Measurements from ENCODE around the gene DUT.

DUT gene

DNA sequence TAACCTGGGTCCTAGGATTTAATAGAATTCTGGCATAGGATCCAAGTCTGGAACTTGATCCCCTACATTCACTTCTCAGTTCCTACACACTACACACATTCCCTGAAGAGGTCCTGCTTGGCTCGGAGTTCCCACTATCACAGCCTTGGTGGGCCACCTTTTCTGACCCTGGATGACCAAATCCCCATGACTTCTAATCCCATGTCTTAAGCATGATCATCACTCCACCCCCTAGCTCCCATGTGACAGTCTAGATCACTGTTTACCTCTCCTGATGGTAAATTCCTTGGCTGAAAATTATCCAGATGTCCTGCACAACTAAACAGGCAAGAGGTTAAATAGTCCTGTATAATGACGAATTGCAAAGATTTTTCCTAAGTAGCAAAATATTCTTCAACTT lies 40.3 kb downstream of the DUT start:
- no peak for DNase-seq (ENCODE audit: low spot score)

DNA sequence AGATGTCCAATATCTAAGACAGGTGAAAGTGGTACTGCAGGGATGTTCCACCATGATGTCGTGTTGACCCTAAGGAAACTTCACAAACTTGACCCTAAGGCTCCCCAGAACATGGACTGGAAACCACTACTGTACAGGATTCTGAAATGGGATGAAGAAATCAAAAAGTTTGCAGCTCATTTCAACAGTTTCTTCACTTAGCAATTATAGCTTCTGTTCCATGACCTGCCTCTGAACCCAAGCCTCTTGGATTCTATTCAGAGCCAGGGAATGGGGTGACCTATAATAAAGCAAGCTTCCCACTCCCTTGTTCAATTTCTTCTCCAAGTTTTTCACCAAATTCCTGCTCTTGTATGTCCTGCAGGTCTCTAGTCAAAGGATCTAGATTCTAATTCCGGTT lies 40.7 kb downstream of the DUT start:
- DNase-seq (ENCODE audit: low spot score), result no peak

DNA sequence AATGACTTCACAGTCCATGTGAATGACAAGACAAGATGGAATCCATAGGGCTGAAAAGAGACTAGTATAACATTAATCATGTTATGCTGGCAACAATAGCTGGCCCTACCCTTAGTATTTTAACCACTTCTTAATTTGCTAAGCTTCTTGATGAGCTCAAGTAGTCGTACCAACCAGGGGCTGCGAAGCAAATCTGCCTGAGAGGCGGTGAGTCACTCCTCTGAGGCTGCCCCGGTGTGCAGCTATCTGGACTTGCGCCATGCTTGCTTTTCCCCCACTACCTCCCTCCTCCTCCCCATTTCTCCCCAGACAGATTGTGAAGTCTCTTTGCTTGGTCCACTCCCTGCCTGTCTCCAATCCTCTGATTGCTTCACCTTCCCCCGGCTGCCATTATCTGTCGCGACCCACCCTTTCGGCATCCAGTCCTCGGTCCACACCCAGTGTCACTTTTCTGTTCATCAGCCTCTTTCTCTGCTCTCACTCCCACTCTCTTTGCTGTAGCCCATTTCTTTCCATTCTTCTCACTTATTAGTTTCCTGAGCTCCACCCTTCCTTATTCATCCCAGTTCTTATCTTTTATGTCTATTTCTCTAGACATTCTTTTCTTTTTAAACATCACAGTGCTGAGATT lies 42.7 kb downstream of the DUT start:
- no peak for DNase-seq (ENCODE audit: low spot score)

DNA sequence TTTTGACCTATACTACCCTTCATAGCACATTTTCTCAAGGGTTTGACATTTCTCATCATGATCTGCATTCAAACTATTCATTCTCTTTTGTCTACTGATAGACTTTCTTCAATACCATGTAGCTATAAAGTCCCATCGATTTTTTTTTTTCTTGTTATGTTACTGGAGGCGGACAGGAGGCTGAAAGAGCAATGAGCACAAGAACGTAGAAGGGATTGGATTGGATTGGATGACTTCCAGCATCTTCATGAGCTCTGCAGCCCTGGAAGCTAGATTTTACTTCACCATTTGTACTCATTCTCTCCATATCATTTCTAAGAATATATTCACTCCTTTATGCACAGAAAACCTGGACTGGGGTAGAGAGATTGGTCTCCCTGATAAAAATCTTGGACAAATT lies 43.2 kb downstream of the DUT start:
- no peak for DNase-seq (ENCODE audit: low spot score)

DNA sequence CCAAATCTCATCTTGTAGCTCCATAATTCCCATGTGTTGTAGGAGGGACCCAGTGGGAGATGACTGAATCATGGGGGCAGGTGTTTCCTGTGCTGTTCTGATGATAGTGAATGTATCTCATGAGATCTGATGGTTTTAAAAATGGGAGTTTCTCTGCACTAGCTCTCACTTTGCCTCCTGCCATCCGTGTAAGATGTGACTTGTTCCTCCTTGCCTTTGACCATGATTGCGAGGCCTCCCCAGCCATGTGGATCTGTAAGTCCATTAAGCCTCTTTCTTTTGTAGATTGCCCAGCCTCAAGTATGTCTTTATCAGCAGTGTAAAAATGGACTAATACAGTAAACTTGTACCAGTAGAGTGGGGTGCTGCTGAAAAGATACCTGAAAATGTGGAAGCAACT lies 44.5 kb downstream of the DUT start:
- DNase-seq (ENCODE audit: low spot score), result no peak

GRCh38 chr15:48380198-48380597 lies 49.0 kb downstream of the DUT start:
- no peak for DNase-seq (ENCODE audit: low spot score)

- no peak for DNase-seq (ENCODE audit: low spot score)
These were observed 50.6 kb downstream of the DUT start for GRCh38 chr15:48381861-48382260.

DNA sequence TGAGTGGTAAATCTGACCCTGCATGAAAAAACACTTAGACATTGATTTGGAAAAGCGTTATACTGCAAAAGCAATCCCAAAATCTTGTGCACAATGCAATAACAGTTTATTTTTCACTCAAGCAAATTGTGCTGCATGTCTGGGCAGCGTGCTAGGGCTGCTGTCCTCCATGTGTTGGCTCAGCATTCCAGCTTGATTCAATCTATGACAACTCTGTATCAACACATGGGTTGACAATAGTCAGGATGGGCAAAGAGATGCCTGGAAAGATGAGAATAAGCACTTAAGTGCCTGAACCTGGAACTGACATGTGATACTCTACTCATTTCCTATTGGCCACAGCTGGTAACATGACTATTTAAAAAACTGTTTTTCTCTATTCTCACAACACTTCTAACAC lies 51.8 kb downstream of the DUT start:
- no peak for DNase-seq (ENCODE audit: low spot score)

- no peak for DNase-seq (ENCODE audit: low spot score)
These were observed 53.4 kb downstream of the DUT start for GRCh38 chr15:48384616-48385015.

DNA sequence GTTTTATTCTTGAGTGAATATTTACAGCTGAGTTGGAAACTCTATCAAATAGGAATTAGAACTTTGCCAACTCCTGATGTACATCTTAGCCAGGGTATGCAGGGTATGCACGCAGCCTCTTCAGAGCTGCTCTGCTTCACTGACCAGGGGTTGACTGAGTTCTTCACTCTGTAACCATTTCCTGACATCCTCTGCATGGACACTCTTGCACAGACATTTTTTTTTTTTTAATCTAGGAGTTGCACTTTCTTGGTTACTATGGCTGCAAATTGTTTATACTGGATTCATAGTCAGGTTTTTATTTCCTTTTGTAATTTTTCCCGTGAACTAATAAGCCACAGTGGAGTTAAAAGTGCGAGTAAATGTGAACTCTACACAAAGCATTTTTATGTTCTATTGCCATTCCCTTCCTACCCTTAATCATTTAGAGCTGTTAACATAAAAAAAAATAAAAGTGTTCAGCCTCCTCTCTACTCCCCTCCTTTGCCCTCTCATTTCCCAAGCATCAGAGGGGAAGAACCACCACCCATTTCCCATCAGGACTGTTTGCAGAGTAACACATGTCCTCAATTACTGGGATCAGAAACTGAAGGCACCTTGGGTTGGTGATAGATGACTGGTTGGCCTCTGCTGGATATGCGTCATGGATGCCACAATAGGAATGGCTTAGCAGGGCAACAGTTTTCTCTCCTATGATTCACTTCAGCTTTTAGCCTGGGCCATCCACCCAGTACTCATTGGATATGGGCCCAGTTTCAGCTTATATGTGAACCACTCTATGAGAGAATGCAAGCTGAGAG lies 54.0 kb downstream of the DUT start:
- DNase-seq (ENCODE audit: low spot score), result no peak

DNA sequence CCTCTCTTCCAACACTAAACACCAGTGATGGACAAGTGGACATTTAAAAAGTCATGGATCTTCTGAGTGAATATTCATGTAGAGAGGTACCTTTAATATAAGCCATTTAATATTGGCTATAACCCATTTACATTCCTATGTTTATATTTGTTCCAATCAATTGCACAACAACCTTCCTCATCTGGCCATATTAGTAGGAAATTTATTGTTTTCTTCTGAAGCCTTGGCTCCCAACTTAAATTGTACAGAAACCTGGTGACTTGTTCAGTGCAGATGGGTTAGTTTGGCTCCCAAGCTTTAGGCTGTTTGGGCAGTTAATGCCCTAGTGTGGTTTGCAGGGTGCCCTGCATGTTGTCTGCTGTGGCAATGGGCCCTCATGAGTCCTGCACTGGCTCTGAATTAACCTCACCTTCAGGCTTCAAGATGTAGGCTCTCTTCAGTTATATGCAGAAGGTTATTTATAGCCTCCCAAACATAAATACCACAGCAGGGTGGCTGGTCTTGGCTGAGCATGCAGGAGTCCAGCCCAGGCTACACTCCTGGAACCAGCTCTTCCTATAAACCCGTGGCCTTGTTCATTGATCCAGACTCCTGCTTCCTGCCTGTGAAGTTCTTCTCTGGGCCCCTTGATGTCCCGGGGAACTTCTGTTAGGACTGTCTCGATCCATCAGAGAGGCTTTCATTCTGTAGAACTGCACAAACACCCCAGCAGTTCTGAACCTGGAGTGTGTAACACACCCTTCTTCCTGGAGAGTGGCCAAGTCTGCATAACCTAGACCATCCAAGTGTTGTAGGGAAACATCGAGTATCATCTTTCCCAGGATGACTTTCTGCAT lies 57.0 kb downstream of the DUT start:
- no peak for DNase-seq (ENCODE audit: low spot score)

GRCh38 chr15:48388910-48389309 lies 57.7 kb downstream of the DUT start:
- no peak for DNase-seq (ENCODE audit: low spot score)

- no peak for DNase-seq (ENCODE audit: low spot score)
These were observed 58.5 kb downstream of the DUT start for GRCh38 chr15:48389691-48390143.

- no peak for DNase-seq (ENCODE audit: low spot score)
These were observed 60.7 kb downstream of the DUT start for GRCh38 chr15:48391950-48392349.

- DNase-seq (ENCODE audit: low spot score), result no peak
These were observed 61.1 kb downstream of the DUT start for GRCh38 chr15:48392356-48392755.
